HG03108 (cell line): ENCODE data around the gene ETFB.

Experiments used
- ATAC-seq: cut with Tn5 transposase; IDR thresholded peaks from one replicate; pipeline ENCODE4 v1.9.1; 2021; ENCODE audit warnings: moderate library complexity; ENCODE audit not compliant: unreplicated experiment

ETFB gene

GRCh38 chr19:51372649-51373504 is 6.7 kb upstream of the ETFB start, which contains the start of gene NKG7:
TSS of gene NKG7 (minus strand) at chr19:51372654. CDS start at chr19:51372535, 119 bp downstream.
- no peak for ATAC-seq

GRCh38 chr19:51372021-51372648 is 5.9 kb upstream of the ETFB start:
- ATAC-seq: no peak

GRCh38 chr19:51371186-51371690 is 5.0 kb upstream of the ETFB start:
- ATAC-seq: no peak

- no peak for ATAC-seq
Observed at GRCh38 chr19:51370230-51370629, 4.0 kb upstream of the ETFB start.

- no peak for ATAC-seq
Observed at GRCh38 chr19:51368366-51369282, 2.4 kb upstream of the ETFB start, which contains the start of gene CLDND2. TSS of gene CLDND2 (minus strand) at chr19:51369003. CDS start at chr19:51368577, 426 bp downstream.

GRCh38 chr19:51367565-51368365 is 1.6 kb upstream of the ETFB start:
- ATAC-seq: peak; percentile 70

- peak; percentile 4 for ATAC-seq
Observed at GRCh38 chr19:51367255-51367564, 1.0 kb upstream of the ETFB start.

GRCh38 chr19:51366389-51367254 is 434 bp upstream of the ETFB start:
- ATAC-seq: peak; percentile 38

GRCh38 chr19:51365211-51365964 is 800 bp downstream of the ETFB start:
- no peak for ATAC-seq

GRCh38 chr19:51364200-51365106 is 1.7 kb downstream of the ETFB start:
- no peak for ATAC-seq

GRCh38 chr19:51361239-51361638 is 4.9 kb downstream of the ETFB start:
- no peak for ATAC-seq

- no peak for ATAC-seq
Observed at GRCh38 chr19:51359294-51359693, 6.9 kb downstream of the ETFB start.

- no peak for ATAC-seq
Observed at GRCh38 chr19:51357952-51358351, 8.2 kb downstream of the ETFB start.

- ATAC-seq: no peak
Observed at GRCh38 chr19:51356159-51356801, 9.9 kb downstream of the ETFB start.

GRCh38 chr19:51354742-51355148 is 11.4 kb downstream of the ETFB start:
- no peak for ATAC-seq

- ATAC-seq: no peak
Observed at GRCh38 chr19:51354103-51354741, 12.0 kb downstream of the ETFB start.
